GM23338 (cell line): ENCODE results near the gene SLC13A3. TPM values are rescaled to one million over a fixed set of nuclear protein-coding genes. Genes with fewer than 3 reads are reported as not detected.

ENCODE experiments used
- ATAC-seq: fragments of 200-7000 bp; cut with Tn5 transposase; 3 replicates; pipeline ENCODE4 v1.9.1; 2020
- DNase-seq: peaks from one replicate; pipeline ENCODE4 v3.0.0-alpha.2; 2015; ENCODE audit warnings: low spot score
- H2AFZ ChIP-seq: fragments of 200-600 bp; sonication (generic); 2 replicates; pipeline ENCODE4 v1.8.0; 2016; ENCODE audit warnings: antibody characterized with exemption, mild to moderate bottlenecking, moderate library complexity
- H3F3A ChIP-seq: fragments of 200-600 bp; sonication (generic); replicated peaks from 2 replicates; pipeline ENCODE4 v1.8.0; 2017; ENCODE audit warnings: antibody characterized with exemption, mixed run types, low read depth
- H3K27ac ChIP-seq: fragments of 200-600 bp; sonication (generic); 2 replicates; pipeline ENCODE4 v1.6.1; 2016; ENCODE audit warnings: low read depth
- H3K27me3 ChIP-seq: fragments of 200-600 bp; sonication (generic); 2 replicates; pipeline ENCODE4 v1.8.0; 2016; ENCODE audit warnings: mild to moderate bottlenecking, mixed run types, moderate library complexity; ENCODE audit not compliant: insufficient read depth
- H3K36me3 ChIP-seq: fragments of 200-600 bp; sonication (generic); 2 replicates; pipeline ENCODE4 v1.8.0; 2016; ENCODE audit warnings: mild to moderate bottlenecking; ENCODE audit not compliant: insufficient read depth
- H3K4me1 ChIP-seq: fragments of 200-600 bp; sonication (generic); 2 replicates; pipeline ENCODE4 v1.8.0; 2016; ENCODE audit warnings: mild to moderate bottlenecking, moderate library complexity; ENCODE audit not compliant: insufficient read depth
- H3K4me2 ChIP-seq: fragments of 200-600 bp; sonication (generic); 2 replicates; pipeline ENCODE4 v1.7.1; 2017; ENCODE audit warnings: mixed run types
- H3K4me3 ChIP-seq: fragments of 200-600 bp; sonication (generic); 2 replicates; pipeline ENCODE4 v1.6.1; 2016; ENCODE audit warnings: mixed run types
- H3K79me2 ChIP-seq: fragments of 200-600 bp; sonication (generic); replicated peaks from 2 replicates; pipeline ENCODE4 v1.8.0; 2017; ENCODE audit warnings: mild to moderate bottlenecking; ENCODE audit not compliant: insufficient read depth
- H3K9me2 ChIP-seq: fragments of 200-600 bp; sonication (generic); 2 replicates; pipeline ENCODE4 v1.8.0; 2017; ENCODE audit not compliant: insufficient read depth
- H4K20me1 ChIP-seq: fragments of 200-600 bp; sonication (generic); replicated peaks from 2 replicates; pipeline ENCODE4 v1.8.0; 2017; ENCODE audit warnings: mild to moderate bottlenecking; ENCODE audit not compliant: insufficient read depth
- H3K27ac Mint-ChIP-seq: 2 replicates; pipeline ENCODE4 v1.8.0; 2020; ENCODE audit warnings: inconsistent platforms, mild to moderate bottlenecking, moderate library complexity, mixed read lengths
- H3K27me3 Mint-ChIP-seq: 3 replicates; pipeline ENCODE4 v1.8.0; 2022; ENCODE audit warnings: low read depth, mild to moderate bottlenecking, moderate library complexity, mixed read lengths, inconsistent platforms; ENCODE audit not compliant: insufficient read depth, poor library complexity
- H3K36me3 Mint-ChIP-seq: 3 replicates; pipeline ENCODE4 v1.8.0; 2021; ENCODE audit warnings: low read depth, mild to moderate bottlenecking, inconsistent platforms, moderate library complexity, mixed read lengths
- H3K4me1 Mint-ChIP-seq: 3 replicates; pipeline ENCODE4 v1.8.0; 2020; ENCODE audit warnings: mild to moderate bottlenecking, inconsistent platforms, mixed read lengths
- H3K4me3 Mint-ChIP-seq: 3 replicates; pipeline ENCODE4 v1.8.0; 2021; ENCODE audit warnings: moderate library complexity, mild to moderate bottlenecking, inconsistent platforms, mixed read lengths
- H3K9me3 Mint-ChIP-seq: 3 replicates; pipeline ENCODE4 v1.8.0; 2020; ENCODE audit warnings: moderate library complexity, mild to moderate bottlenecking, inconsistent platforms, mixed read lengths
- CREB1 ChIP-seq: fragments of 250-450 bp; sonication (Bioruptor Pico); IDR thresholded peaks from 2 replicates; pipeline ENCODE4 v1.5.0; 2020; ENCODE audit warnings: low read depth, mild to moderate bottlenecking, moderate library complexity
- CTCF ChIP-seq, 2 experiments: fragments of 200-600 bp in 1 of 2; sonication (generic) in 1 of 2; conservative IDR thresholded peaks; 2 replicates each; pipeline versions ENCODE4 v1.5.1 to v1.6.1; 2016 to 2017; ENCODE audit warnings: antibody characterized with exemption in 2 of 2, low read depth in 2 of 2, mild to moderate bottlenecking in 2 of 2, moderate library complexity in 1 of 2
- EZH2 ChIP-seq: fragments of 200-600 bp; sonication (generic); IDR thresholded peaks from one replicate; pipeline ENCODE4 v1.8.0; 2017; ENCODE audit warnings: antibody characterized with exemption, mild to moderate bottlenecking, low read depth; ENCODE audit not compliant: unreplicated experiment
- EZH2phosphoT487 ChIP-seq: fragments of 200-600 bp; sonication (generic); IDR thresholded peaks from one replicate; pipeline ENCODE4 v1.8.1; 2018; ENCODE audit warnings: antibody characterized with exemption; ENCODE audit not compliant: unreplicated experiment
- JUNB ChIP-seq: IDR thresholded peaks from one replicate; pipeline ENCODE4 v1.6.1; 2016; ENCODE audit warnings: antibody characterized with exemption; ENCODE audit not compliant: unreplicated experiment
- NANOG ChIP-seq: IDR thresholded peaks from 2 replicates; pipeline ENCODE4 v1.6.1; 2016; ENCODE audit warnings: antibody characterized with exemption, borderline replicate concordance
- POLR2AphosphoS5 ChIP-seq: IDR thresholded peaks from 2 replicates; pipeline ENCODE4 v1.6.1; 2016; ENCODE audit warnings: antibody characterized with exemption, low read depth
- STAT1 ChIP-seq: IDR thresholded peaks from one replicate; pipeline ENCODE4 v1.6.1; 2016; ENCODE audit warnings: antibody characterized with exemption; ENCODE audit not compliant: unreplicated experiment
- ZNF114 ChIP-seq: fragments of 250-450 bp; sonication (Bioruptor Pico); IDR thresholded peaks from 2 replicates; pipeline ENCODE4 v1.5.0; 2020; ENCODE audit warnings: mild to moderate bottlenecking, moderate library complexity
- ZNF331 ChIP-seq: fragments of 250-450 bp; sonication (Bioruptor Pico); IDR thresholded peaks from 2 replicates; pipeline ENCODE4 v1.5.0; 2020; ENCODE audit warnings: low read depth, mild to moderate bottlenecking, moderate library complexity
- polyA plus RNA-seq: library from polyadenylated mRNA; unstranded; fragments of >200 nt; fragmentation: Nextera tagmentation; extraction: Ambion mirVana; gene quantifications from 2 replicates; pipeline ENCODE4 v1.2.1, GENCODE V29; 2016
- total RNA-seq: library from RNA; depleted of rRNA; stranded (reverse); fragments of >200 nt; shearing (Covaris generic); gene quantifications from 2 replicates; pipeline ENCODE4 v1.2.3, GENCODE V29; 2014
- TF ChIP-seq, protein P1 (sequence below): fragments of 250-450 bp; sonication (Bioruptor Pico); IDR thresholded peaks from 2 replicates; pipeline ENCODE4 v1.5.0; 2020; ENCODE audit warnings: mild to moderate bottlenecking, moderate library complexity
- TF ChIP-seq, protein P2 (sequence below): IDR thresholded peaks from one replicate; pipeline ENCODE4 v1.6.1; 2018; ENCODE audit warnings: antibody characterized with exemption; ENCODE audit not compliant: unreplicated experiment

The SLC13A3 gene
- total and polyA plus RNA-seq, 2 experiments from 2014 or later, result 8.6 to 9.1 TPM

- no peak overlapping the region for H3K4me3 ChIP-seq
- no peak overlapping the region for H3K4me3 Mint-ChIP-seq
- H3K4me1 Mint-ChIP-seq, result peaks cover 22% of the 10 kb centered on the region
- H3K9me3 Mint-ChIP-seq, result peaks cover 17% of the 10 kb centered on the region
- H3K27ac Mint-ChIP-seq, result no peak overlapping the region
- H3K9me2 ChIP-seq, result no peaks in the 10 kb centered on the region
- DNase-seq, result no peak
- no peaks in the 10 kb centered on the region for H3K36me3 ChIP-seq
- no peaks in the 10 kb centered on the region for H3K79me2 ChIP-seq
- H3K4me2 ChIP-seq, result no peak overlapping the region
- H3K36me3 Mint-ChIP-seq, result peaks cover 38% of the 10 kb centered on the region
- no peak overlapping the region for H2AFZ ChIP-seq
- H3K4me1 ChIP-seq, result peaks cover 7% of the 10 kb centered on the region
- no peak overlapping the region for H3K27ac ChIP-seq
- H3K27me3 ChIP-seq, result no peaks in the 10 kb centered on the region
- no peaks in the 10 kb centered on the region for H4K20me1 ChIP-seq
- no peak for ATAC-seq
- H3F3A ChIP-seq, result no peaks in the 10 kb centered on the region
- TF ChIP-seq, protein P1, sequence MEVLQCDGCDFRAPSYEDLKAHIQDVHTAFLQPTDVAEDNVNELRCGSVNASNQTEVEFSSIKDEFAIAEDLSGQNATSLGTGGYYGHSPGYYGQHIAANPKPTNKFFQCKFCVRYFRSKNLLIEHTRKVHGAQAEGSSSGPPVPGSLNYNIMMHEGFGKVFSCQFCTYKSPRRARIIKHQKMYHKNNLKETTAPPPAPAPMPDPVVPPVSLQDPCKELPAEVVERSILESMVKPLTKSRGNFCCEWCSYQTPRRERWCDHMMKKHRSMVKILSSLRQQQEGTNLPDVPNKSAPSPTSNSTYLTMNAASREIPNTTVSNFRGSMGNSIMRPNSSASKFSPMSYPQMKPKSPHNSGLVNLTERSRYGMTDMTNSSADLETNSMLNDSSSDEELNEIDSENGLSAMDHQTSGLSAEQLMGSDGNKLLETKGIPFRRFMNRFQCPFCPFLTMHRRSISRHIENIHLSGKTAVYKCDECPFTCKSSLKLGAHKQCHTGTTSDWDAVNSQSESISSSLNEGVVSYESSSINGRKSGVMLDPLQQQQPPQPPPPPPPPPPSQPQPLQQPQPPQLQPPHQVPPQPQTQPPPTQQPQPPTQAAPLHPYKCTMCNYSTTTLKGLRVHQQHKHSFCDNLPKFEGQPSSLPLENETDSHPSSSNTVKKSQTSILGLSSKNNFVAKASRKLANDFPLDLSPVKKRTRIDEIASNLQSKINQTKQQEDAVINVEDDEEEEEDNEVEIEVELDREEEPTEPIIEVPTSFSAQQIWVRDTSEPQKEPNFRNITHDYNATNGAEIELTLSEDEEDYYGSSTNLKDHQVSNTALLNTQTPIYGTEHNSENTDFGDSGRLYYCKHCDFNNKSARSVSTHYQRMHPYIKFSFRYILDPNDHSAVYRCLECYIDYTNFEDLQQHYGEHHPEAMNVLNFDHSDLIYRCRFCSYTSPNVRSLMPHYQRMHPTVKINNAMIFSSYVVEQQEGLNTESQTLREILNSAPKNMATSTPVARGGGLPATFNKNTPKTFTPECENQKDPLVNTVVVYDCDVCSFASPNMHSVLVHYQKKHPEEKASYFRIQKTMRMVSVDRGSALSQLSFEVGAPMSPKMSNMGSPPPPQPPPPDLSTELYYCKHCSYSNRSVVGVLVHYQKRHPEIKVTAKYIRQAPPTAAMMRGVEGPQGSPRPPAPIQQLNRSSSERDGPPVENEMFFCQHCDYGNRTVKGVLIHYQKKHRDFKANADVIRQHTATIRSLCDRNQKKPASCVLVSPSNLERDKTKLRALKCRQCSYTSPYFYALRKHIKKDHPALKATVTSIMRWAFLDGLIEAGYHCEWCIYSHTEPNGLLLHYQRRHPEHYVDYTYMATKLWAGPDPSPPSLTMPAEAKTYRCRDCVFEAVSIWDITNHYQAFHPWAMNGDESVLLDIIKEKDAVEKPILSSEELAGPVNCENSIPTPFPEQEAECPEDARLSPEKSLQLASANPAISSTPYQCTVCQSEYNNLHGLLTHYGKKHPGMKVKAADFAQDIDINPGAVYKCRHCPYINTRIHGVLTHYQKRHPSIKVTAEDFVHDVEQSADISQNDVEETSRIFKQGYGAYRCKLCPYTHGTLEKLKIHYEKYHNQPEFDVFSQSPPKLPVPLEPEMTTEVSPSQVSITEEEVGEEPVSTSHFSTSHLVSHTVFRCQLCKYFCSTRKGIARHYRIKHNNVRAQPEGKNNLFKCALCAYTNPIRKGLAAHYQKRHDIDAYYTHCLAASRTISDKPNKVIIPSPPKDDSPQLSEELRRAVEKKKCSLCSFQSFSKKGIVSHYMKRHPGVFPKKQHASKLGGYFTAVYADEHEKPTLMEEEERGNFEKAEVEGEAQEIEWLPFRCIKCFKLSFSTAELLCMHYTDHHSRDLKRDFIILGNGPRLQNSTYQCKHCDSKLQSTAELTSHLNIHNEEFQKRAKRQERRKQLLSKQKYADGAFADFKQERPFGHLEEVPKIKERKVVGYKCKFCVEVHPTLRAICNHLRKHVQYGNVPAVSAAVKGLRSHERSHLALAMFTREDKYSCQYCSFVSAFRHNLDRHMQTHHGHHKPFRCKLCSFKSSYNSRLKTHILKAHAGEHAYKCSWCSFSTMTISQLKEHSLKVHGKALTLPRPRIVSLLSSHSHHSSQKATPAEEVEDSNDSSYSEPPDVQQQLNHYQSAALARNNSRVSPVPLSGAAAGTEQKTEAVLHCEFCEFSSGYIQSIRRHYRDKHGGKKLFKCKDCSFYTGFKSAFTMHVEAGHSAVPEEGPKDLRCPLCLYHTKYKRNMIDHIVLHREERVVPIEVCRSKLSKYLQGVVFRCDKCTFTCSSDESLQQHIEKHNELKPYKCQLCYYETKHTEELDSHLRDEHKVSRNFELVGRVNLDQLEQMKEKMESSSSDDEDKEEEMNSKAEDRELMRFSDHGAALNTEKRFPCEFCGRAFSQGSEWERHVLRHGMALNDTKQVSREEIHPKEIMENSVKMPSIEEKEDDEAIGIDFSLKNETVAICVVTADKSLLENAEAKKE, result no peak
- TF ChIP-seq NANOG (no peak), EZH2phosphoT487 (no peak), JUNB (no peak), EZH2 (no peak), CTCF (conservative IDR thresholded peaks at IDR 0.05; ENCODE audit: low read depth in 2 of 2) (no peak), ZNF331 (CRISPR knock-in tag) (no peak), STAT1 (no peak), CREB1 (CRISPR knock-in tag) (no peak), ZNF114 (CRISPR knock-in tag) (no peak), POLR2AphosphoS5 (no peak)
- TF ChIP-seq, protein P2, sequence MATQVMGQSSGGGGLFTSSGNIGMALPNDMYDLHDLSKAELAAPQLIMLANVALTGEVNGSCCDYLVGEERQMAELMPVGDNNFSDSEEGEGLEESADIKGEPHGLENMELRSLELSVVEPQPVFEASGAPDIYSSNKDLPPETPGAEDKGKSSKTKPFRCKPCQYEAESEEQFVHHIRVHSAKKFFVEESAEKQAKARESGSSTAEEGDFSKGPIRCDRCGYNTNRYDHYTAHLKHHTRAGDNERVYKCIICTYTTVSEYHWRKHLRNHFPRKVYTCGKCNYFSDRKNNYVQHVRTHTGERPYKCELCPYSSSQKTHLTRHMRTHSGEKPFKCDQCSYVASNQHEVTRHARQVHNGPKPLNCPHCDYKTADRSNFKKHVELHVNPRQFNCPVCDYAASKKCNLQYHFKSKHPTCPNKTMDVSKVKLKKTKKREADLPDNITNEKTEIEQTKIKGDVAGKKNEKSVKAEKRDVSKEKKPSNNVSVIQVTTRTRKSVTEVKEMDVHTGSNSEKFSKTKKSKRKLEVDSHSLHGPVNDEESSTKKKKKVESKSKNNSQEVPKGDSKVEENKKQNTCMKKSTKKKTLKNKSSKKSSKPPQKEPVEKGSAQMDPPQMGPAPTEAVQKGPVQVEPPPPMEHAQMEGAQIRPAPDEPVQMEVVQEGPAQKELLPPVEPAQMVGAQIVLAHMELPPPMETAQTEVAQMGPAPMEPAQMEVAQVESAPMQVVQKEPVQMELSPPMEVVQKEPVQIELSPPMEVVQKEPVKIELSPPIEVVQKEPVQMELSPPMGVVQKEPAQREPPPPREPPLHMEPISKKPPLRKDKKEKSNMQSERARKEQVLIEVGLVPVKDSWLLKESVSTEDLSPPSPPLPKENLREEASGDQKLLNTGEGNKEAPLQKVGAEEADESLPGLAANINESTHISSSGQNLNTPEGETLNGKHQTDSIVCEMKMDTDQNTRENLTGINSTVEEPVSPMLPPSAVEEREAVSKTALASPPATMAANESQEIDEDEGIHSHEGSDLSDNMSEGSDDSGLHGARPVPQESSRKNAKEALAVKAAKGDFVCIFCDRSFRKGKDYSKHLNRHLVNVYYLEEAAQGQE, result no peak
- H3K27me3 Mint-ChIP-seq, result peaks cover 6% of the 10 kb centered on the region
These were observed 20.7 kb upstream of the SLC13A3 start for GRCh38 chr20:46671866-46672542.
